H7 (cell line): ENCODE measurements around the gene CARMIL1. TPM values are rescaled to one million over a fixed set of nuclear protein-coding genes. Genes with fewer than 3 reads are reported as not detected.
A peak's percentile ranks its signal among the peaks of the same experiment; 100 is the strongest.

ENCODE experiments used
- DNase-seq: peaks from one replicate; pipeline ENCODE4 v3.0.0; 2012
- H3K27me3 ChIP-seq: 2 replicates; pipeline ENCODE4 v1.6.0; 2011; ENCODE audit warnings: mild to moderate bottlenecking, low read length; ENCODE audit not compliant: control insufficient read depth, insufficient read depth
- H3K36me3 ChIP-seq: replicated peaks from 2 replicates; pipeline ENCODE4 v1.5.1; 2011; ENCODE audit warnings: low read length; ENCODE audit not compliant: control insufficient read depth, insufficient read depth
- H3K4me3 ChIP-seq: 2 replicates; pipeline ENCODE4 v1.5.1; 2011; ENCODE audit warnings: low read depth, mild to moderate bottlenecking, control low read depth, low read length, moderate library complexity; ENCODE audit not compliant: insufficient read depth
- total RNA-seq: library from RNA; depleted of rRNA; stranded (reverse); fragments of >200 nt; shearing (Covaris generic); gene quantifications from 2 replicates; pipeline ENCODE4 v1.2.3, GENCODE V29; 2014

CARMIL1 gene
- total RNA-seq, 1 experiment from 2014 or later, result 19.4 TPM

DNA sequence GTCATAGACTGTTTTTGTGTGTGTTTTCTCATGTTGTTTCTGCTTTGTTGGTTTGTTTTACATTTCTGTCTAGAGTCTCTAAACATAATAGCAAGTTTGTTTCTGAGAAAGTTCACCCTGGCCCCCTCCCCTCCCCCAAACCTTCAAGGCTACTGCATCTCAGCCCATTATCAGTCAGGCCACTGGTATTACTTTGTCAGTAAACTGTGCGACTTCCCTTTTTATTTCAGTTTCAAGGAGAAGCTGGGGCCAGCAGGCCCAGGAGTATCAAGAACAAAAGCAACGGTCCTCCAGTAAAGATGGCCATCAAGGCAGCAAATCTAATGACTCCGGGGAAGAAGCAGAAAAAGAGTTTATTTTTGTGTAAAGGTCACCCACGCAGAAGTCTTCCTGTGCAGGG is 340.0 kb downstream of the CARMIL1 start:
- DNase-seq, result no peak
- Histone ChIP-seq H3K27me3 (no peaks in the 10 kb centered on the region), H3K36me3 (no peaks in the 10 kb centered on the region), H3K4me3 (no peak overlapping the region)

DNA sequence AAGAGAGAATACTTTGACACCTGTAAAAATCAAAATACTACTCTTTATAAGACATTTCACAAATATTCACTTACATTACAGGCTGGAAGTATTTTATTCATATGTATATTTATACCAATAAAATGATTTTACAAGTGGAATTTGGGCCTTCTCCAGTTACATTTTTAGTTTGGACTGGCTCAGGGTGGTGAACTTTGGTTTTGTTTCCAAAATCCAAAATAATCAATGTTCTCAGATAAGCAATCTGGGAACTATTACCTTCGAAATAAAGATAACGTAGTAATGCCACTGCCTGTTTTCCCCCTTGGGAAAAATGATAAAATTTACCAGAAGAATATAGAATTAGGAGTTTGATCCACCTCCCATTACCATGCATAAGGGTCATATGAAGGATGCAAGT is 341.2 kb downstream of the CARMIL1 start:
- H3K36me3 ChIP-seq, result no peaks in the 10 kb centered on the region
- H3K4me3 ChIP-seq, result no peak overlapping the region
- DNase-seq, result no peak
- no peaks in the 10 kb centered on the region for H3K27me3 ChIP-seq

DNA sequence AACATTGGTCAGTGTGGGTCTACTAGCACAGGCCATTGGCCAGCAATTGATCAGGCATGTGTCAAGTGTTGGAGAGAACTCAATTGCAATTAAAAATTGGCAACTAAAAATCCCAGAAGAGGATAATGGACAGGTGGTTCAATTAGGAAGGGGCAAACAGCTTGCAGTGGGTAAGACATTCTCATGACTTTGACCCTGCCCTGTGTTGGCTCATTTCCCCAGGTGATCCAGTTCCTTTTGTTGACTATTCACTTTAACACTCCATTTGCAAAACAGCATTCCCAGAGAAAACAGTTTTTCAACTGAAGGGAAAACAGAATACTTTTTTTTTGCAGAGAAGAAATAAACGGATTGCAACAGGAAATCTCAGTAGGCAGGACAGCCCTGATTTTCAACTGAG is 343.9 kb downstream of the CARMIL1 start:
- no peak for DNase-seq
- Histone ChIP-seq H3K27me3 (no peaks in the 10 kb centered on the region), H3K4me3 (no peak overlapping the region), H3K36me3 (no peaks in the 10 kb centered on the region)

DNA sequence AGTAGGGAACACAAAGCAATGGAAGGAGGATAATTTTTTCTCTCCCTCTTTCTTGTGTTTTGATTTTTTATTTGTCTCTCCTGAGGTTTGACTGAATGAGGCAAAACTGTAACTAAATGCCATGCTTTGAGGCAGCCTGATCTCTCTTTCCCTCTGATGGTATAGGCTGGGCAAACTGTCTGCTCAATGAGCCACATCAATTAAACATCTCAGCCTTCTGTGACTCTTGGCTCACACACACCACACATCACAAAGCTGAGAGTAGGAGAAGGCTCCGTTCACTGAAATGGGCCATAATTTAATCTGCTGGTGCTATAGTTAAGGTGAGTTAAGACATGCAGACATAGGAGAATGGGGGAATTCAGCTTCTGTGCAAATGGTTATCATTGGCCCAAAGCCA is 344.7 kb downstream of the CARMIL1 start:
- Histone ChIP-seq H3K27me3 (no peaks in the 10 kb centered on the region), H3K4me3 (no peak overlapping the region), H3K36me3 (no peaks in the 10 kb centered on the region)
- no peak for DNase-seq

DNA sequence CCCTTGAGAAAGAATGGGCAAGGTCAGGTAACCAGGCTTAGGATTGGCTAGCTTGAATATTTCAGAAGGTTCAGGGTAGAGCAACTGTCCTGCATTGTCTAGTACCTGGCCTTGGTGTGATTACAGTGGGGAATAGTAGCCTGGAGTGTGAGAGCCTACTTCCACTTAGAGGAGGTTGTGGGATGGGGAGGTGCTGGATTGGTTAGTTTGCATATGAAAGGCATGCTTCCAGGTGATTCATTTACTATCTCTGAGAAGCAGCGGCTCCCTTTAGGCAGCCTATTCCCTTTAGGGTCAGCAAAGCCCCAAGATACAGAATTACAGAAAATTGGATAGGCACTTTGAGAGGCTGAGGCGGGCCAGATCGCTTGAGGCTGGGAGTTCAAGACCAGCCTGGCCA is 347.8 kb downstream of the CARMIL1 start:
- DNase-seq, result peak; percentile 66
- no peaks in the 10 kb centered on the region for H3K36me3 ChIP-seq
- no peaks in the 10 kb centered on the region for H3K27me3 ChIP-seq
- H3K4me3 ChIP-seq, result no peak overlapping the region

DNA sequence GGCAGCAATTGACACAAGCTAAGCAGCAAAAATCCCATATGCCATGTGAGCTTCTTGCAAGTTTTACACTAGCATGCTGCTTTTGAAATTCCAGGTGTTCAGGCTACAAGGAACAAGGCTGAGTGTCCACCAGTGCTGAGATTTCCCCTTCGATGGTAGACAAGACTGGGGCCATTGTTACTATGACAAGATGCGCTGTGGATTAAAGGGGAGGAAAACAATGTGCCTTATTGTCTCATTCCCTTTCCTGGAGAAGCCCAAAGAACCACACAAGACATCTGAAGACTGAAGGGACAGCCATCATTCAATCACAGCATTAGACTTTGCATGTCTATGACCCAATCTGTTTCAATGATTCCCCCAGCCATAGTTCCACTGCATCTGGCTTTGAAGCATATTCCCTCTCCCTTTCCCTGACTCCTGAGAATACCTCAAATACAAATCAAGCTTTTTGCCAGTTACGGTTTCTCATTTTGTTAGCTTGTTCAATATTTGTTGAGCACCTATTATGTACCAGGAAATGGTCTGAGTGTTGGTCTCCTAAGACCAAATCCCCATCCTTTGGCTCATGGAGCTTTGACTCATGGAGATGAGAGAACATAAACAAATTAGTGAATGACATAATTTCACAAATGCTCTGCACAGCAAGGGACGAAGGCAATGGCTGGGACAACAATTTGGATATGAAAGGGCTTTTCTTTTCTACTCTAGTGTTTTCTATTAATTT is 349.5 kb downstream of the CARMIL1 start:
- H3K36me3 ChIP-seq, result no peaks in the 10 kb centered on the region
- DNase-seq, result no peak
- no peaks in the 10 kb centered on the region for H3K27me3 ChIP-seq

DNA sequence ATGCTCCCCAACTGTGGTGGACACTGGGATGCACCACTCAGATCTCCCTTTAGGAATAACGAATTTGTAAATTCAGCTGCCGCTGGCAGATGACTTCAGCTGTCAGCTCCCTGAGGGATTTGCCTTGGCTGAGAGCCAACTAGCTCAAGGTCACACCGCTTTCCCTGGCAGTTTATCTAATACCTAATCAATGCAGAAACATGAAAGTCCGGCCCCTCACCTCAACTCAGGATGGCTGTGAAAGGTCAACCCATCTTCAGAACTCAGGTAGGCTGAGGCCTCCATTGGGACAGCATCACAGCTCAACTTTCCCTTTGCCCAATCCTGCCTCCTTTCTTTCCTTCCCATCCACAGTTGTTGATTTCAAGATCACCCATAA is 350.0 kb downstream of the CARMIL1 start:
- Histone ChIP-seq H3K36me3 (no peaks in the 10 kb centered on the region), H3K27me3 (no peaks in the 10 kb centered on the region), H3K4me3 (no peak overlapping the region)
- no peak for DNase-seq

More for the DNA sequence above, 349.5 kb downstream of the CARMIL1 start:
- H3K4me3 ChIP-seq, result no peak overlapping the region

DNA sequence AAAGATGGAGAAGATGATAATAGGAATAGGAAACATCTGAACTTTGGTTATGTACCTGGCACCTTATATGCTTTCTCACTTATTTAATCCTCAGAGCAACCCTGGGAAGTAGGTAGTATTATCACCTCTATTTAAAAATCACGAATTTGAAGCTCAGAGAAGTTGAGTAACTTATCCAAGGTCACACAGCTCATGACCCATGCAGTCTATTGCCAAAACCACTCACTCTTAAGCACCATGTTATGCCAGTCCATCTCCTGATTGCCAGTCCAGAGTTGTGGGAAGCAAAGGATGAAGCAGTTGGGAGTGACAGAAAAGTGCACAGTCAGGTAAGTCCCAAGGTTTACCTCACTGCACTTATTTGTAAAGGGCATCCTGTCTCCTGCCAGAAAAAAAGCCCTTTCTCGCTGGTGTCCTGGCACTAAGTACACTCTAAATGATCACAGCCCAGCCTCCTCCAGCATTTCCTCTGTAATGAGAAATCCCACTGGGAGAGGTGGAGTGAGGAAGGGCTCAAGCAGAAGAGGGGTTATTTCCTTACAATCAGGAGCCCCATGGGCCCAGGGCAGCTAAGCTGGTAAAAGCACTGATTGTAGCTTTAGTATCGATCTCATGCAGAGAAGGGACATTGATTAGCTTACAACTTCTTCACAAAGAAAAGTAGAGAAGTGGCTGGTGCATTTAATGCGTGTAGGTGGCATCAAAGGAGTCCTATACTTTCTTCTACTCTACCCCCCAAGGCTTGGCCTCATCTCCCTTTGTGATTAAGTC is 351.5 kb downstream of the CARMIL1 start:
- DNase-seq, result no peak
- no peak overlapping the region for H3K4me3 ChIP-seq
- no peaks in the 10 kb centered on the region for H3K27me3 ChIP-seq
- H3K36me3 ChIP-seq, result no peaks in the 10 kb centered on the region

DNA sequence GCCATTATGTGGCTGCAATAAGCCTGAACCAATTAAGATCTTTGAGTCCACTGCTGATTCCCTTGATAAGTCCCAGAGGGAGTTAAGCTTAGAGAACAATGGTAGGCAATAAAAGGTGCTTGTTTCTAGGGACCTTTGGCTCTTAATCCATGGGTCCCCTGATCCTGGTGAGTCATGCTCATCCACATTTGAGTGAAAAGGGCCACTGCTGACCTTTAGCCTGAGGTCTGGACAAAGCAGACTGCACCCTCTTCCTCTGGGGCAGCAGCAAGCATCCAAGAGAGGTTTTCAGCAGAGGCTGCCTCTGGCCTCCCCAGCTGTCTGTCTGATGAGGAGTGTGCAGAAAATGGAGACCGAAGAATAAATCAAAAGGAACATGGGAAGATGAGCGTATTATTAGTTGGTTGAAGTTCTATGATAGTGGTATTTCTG is 356.7 kb downstream of the CARMIL1 start:
- H3K4me3 ChIP-seq, result no peak overlapping the region
- DNase-seq, result no peak
- no peaks in the 10 kb centered on the region for H3K27me3 ChIP-seq
- no peaks in the 10 kb centered on the region for H3K36me3 ChIP-seq

DNA sequence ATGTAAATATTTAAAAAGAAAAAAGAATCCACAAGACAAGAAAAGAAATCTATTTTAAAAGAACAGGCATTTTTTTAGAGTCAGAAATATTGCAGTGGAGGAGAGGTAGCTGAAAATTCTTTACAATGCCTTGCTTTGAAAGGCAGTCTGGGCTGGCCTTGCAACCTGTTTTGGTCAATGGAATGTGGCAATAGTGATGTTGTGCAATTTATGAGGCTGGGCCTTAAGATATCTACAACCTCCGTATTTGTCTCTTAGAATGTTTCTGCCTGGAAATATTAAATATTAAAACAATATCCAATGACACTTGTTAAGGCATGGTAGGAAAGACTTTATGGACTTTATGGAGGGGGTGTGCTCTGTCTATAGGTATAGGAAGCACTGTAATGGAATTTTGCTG is 358.0 kb downstream of the CARMIL1 start:
- H3K27me3 ChIP-seq, result no peaks in the 10 kb centered on the region
- DNase-seq, result no peak
- H3K4me3 ChIP-seq, result no peak overlapping the region
- no peaks in the 10 kb centered on the region for H3K36me3 ChIP-seq

DNA sequence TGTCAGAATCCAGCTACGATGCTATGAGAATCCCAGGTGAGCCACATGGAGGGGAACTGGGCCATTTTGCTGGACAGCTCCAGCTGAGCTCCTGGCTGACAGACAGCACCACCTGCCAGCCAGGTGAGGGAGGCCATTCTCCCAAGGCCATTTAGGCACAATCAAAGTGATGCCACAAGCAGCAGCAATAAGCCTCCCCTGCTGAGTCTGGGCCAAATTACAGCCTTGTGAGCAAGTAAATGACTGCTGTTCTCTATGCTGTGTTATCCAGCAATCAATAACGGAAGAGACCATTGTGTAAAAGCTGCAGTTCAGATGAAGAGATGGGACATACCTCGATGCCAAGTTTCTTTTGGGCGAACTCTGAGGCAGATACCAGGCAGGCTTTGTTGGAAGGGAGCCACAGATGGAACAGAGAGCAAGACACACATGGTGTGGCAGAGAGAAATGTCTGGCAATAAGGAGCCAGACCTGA is 358.8 kb downstream of the CARMIL1 start:
- Histone ChIP-seq H3K4me3 (no peak overlapping the region), H3K27me3 (no peaks in the 10 kb centered on the region), H3K36me3 (no peaks in the 10 kb centered on the region)
- peak; percentile 26 for DNase-seq

DNA sequence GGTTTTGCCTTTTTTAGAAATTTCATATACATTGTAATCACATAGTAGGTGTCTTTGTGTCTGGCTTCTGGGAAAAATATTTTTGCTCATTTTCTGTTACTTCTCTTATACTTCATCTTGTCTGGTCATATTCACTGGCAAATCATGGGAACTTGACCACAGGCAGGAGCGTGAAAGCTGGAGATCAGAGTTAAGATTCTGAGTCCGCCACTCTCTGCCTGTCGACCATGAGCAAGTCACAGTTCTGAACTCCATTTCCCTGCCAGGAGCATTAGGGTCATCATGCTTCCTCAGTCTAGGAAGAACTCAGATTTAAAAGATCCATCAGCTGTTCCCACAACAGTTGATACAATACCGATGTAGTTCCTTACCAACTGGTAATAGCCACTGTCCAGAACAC is 360.5 kb downstream of the CARMIL1 start:
- DNase-seq, result no peak
- Histone ChIP-seq H3K4me3 (no peak overlapping the region), H3K27me3 (no peaks in the 10 kb centered on the region), H3K36me3 (no peaks in the 10 kb centered on the region)

DNA sequence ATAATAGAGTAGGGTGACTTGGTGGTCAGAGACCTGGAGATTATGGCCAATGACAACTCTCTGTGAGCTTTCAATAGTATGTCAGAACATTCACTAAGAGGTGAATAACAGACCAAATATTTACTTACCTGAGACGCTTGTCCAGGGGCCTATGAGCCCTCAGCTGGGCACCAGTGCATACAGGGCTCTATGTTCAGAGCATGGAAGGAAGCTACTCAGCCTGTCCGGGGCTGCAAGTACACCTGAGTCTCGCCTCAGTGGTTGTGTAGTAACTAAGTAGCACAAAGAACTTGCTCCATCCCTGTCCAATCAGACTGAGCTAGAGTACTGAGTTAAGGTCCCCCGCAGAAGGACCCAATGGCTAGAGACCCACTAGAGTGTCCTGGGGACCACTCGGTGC is 361.3 kb downstream of the CARMIL1 start:
- H3K36me3 ChIP-seq, result no peaks in the 10 kb centered on the region
- no peak overlapping the region for H3K4me3 ChIP-seq
- no peak for DNase-seq
- H3K27me3 ChIP-seq, result no peaks in the 10 kb centered on the region

DNA sequence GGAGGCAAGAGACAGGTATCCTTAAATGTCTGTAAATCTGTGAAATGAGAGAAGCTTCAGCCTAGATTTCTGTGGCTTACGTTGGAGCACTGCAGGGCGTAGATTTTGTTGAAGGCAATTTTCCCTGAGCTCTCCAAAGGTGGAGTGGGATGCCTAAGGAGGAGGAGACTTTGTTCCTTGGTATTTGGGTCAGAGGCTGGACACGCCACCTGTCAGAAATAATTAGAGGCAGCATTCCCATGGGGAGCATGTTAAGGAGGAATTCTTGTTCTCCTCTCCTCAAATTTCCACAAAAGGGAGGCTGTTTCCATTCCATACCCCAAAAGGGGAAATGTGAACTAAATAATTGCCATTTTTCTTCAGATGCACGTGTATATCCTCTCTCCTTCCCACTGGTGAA is 361.7 kb downstream of the CARMIL1 start:
- no peak for DNase-seq
- Histone ChIP-seq H3K27me3 (no peaks in the 10 kb centered on the region), H3K36me3 (no peaks in the 10 kb centered on the region), H3K4me3 (no peak overlapping the region)

DNA sequence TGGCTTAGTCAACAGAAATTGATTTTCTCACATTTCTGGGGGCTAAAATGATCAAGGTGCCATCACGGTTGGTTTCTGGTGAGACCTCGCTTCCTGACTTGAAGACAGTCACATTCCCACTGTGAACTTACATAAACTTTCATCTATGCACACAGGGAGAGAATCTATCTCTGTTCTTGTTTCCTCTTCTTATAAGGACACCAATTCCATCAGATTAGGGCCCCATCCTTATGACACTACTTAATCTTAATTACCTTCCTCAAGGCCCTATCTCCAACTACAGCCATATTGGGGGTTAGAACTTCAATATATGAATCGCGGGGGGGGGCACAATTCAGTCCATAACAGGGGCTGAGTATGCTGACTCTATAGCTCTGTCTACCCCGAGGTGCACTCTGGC is 362.2 kb downstream of the CARMIL1 start:
- DNase-seq, result no peak
- Histone ChIP-seq H3K4me3 (no peak overlapping the region), H3K27me3 (no peaks in the 10 kb centered on the region), H3K36me3 (no peaks in the 10 kb centered on the region)
